ENCODE data around the gene ABCA6. TPM values are rescaled to one million over a fixed set of nuclear protein-coding genes. Genes with fewer than 3 reads are reported as not detected.

Gene ABCA6
- polyA plus RNA-seq, 2 of the 4 experiments (the other 2 are of a cell fraction), result 0.05 TPM; not detected in 1

DNA sequence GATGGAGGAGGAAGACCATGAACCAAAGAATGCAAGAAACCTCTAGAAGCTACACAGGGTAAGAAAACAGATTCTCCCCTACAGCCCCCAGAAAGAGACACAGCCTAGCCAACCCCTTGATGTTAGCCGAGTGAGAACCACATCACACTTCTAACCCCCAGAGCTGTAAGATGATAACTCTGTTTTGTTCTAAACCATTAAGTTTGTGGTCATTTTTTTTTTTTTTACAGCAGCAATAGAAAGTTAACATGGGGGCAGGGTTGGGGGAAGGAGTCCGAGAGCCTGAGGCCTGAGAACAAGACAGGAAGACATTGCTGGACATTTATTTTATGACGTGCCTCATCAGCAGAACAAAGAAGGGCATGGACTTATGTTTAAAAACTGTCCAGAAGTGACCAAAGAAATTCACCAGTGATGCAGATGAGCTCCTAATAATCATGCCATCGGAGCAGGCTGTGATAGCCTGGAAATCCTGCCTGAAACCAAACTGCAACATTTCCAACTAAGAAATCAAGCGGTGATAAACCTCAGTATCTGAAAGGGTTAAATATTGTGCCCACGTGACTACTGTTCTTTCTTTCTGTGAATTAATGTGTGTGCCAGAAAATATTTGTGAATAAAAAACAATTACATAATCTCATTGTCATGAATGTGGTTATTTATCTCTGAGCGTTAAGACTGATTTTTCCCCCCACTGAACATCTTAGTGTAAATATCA is 82.1 kb downstream of the ABCA6 start:
- TF ChIP-seq ZFP36 (IDR thresholded peaks at IDR 0.05; ENCODE audit: borderline replicate concordance, partially characterized antibody), result no peak
- no peak for TF ChIP-seq TFCP2L1 (CRISPR knock-in tag; IDR thresholded peaks at IDR 0.05)
- TF ChIP-seq POLR2AphosphoS2 (conservative IDR thresholded peaks at IDR 0.05; ENCODE audit: low read length), result no peak
- Histone ChIP-seq H3K4me2 (no peak overlapping the region), H3K4me3 (no peak overlapping the region), H3K9me3 (no peaks in the 10 kb centered on the region), H3K27ac (no peak overlapping the region), H3K4me1 (no peaks in the 10 kb centered on the region)
- WGBS (ENCODE audit: missing lambda C conversion rate), result 57% methylated on average over 7 of the region's 7 CpGs
- no peak for ATAC-seq
- FAIRE-seq, result no peak
- ChIA-PET CTCF (no interaction called here), POLR2A (no interaction called here)
- no peak for DNase-seq (ENCODE audit: low read depth in 1 of 2, low spot score in 1 of 2)

DNA sequence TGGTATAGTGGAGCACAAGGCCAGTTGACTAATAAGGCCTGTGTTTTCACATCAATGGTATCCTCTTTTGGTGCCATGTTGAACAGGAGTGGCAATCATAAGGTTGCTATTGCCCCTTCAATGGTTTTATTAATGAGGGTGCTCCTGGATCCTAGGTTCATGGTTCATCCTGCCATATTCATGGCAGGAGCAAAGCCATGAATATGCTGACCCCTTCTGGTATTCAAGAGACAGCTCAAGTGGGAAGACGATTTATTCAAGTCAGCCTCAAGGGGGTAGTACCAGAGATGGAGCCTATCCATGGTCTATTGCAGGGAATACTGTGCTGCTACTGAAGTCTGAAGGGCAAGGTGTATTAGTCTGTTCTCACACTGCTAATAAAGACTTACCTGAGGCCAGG is 83.5 kb downstream of the ABCA6 start:
- CTCF ChIA-PET, result interaction anchor here (0.7 to 1.3 kb wide), 3 partner anchors 10 to 281 kb away, joined by 3 to 4 read pairs (median 3); no protein-coding TSS in a partner anchor
- DNase-seq (ENCODE audit: low read depth in 1 of 2, low spot score in 1 of 2), result peak in 1 of 2 experiments; percentile 32

GRCh38 chr17:69057280-69057679 is 84.4 kb downstream of the ABCA6 start:
- DNase-seq (ENCODE audit: low read depth in 1 of 2, low spot score in 1 of 2) (no peak), FAIRE-seq (no peak), ATAC-seq (no peak)
- ChIA-PET CTCF (interaction anchor here (0.7 kb wide), 1 partner anchor 9 kb away, joined by 3 read pairs; no protein-coding TSS in a partner anchor), POLR2A (no interaction called here)
- no peak overlapping the region for H3K4me2 ChIP-seq
- H3K4me1 ChIP-seq, result no peaks in the 10 kb centered on the region
- no peak overlapping the region for H3K27ac ChIP-seq
- WGBS (ENCODE audit: missing lambda C conversion rate), result 40% methylated on average over 1 of the region's 1 CpG
- H3K9me3 ChIP-seq, result no peaks in the 10 kb centered on the region
- H3K4me3 ChIP-seq, result no peak overlapping the region
- no peak for TF ChIP-seq SMC3 (IDR thresholded peaks at IDR 0.05)
- no peak for TF ChIP-seq KDM1A (IDR thresholded peaks at IDR 0.05; ENCODE audit: low read depth)
- no peak for TF ChIP-seq ESRRA (IDR thresholded peaks at IDR 0.05; ENCODE audit: borderline replicate concordance, low read length)
- TF ChIP-seq, protein P1, sequence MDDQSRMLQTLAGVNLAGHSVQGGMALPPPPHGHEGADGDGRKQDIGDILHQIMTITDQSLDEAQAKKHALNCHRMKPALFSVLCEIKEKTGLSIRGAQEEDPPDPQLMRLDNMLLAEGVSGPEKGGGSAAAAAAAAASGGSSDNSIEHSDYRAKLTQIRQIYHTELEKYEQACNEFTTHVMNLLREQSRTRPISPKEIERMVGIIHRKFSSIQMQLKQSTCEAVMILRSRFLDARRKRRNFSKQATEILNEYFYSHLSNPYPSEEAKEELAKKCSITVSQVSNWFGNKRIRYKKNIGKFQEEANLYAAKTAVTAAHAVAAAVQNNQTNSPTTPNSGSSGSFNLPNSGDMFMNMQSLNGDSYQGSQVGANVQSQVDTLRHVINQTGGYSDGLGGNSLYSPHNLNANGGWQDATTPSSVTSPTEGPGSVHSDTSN (IDR thresholded peaks at IDR 0.05), result no peak
- no peak for TF ChIP-seq POLR2AphosphoS2 (conservative IDR thresholded peaks at IDR 0.05; ENCODE audit: low read length)
- TF ChIP-seq ZNF302 (CRISPR knock-in tag; IDR thresholded peaks at IDR 0.05), result no peak
- TF ChIP-seq NR3C1 (IDR thresholded peaks at IDR 0.05), result no peak
- TF ChIP-seq ZSCAN20 (CRISPR knock-in tag; IDR thresholded peaks at IDR 0.05), result no peak
- no peak for TF ChIP-seq ZC3H11A (IDR thresholded peaks at IDR 0.05)
- no peak for TF ChIP-seq TP53 (CRISPR knock-in tag; IDR thresholded peaks at IDR 0.05)
- no peak for TF ChIP-seq FOSL2 (IDR thresholded peaks at IDR 0.05)
- no peak for TF ChIP-seq FOSL2 (CRISPR knock-in tag; IDR thresholded peaks at IDR 0.05)
- TF ChIP-seq JUN (IDR thresholded peaks at IDR 0.05), result no peak
- no peak for TF ChIP-seq EP300 (IDR thresholded peaks at IDR 0.05)
- TF ChIP-seq CHD2 (IDR thresholded peaks at IDR 0.05; ENCODE audit: low read length, partially characterized antibody), result no peak
- TF ChIP-seq MYC (IDR thresholded peaks at IDR 0.05; ENCODE audit: borderline replicate concordance, low read length), result no peak
- TF ChIP-seq HOXB13 (CRISPR knock-in tag; IDR thresholded peaks at IDR 0.05; ENCODE audit: low read depth), result no peak

More for the DNA sequence above, 83.5 kb downstream of the ABCA6 start:
- 69% methylated on average over 1 of the region's 1 CpG for WGBS (ENCODE audit: missing lambda C conversion rate)
- ATAC-seq (peak in 1 of 2 experiments; percentile 49; a peak in 2 of 6 replicates), FAIRE-seq (no peak)
- POLR2A ChIA-PET, result no interaction called here
- no peak overlapping the region for H3K4me3 ChIP-seq
- no peak overlapping the region for H3K27ac ChIP-seq
- H3K9me3 ChIP-seq, result no peaks in the 10 kb centered on the region
- H3K4me2 ChIP-seq, result no peak overlapping the region
- no peaks in the 10 kb centered on the region for H3K4me1 ChIP-seq
- TF ChIP-seq GATA3 (IDR thresholded peaks at IDR 0.05; ENCODE audit: borderline replicate concordance) (no peak), RAD21 (conservative IDR thresholded peaks at IDR 0.05 in 1 of 2, IDR thresholded peaks at IDR 0.05 in 1 of 2) (peak in 1 of 2 experiments; percentile 41; a peak in 2 of 5 replicates)
